H1 (cell line): ENCODE data around the gene PCBP2. TPM values are rescaled to one million over a fixed set of nuclear protein-coding genes. Genes with fewer than 3 reads are reported as not detected.

ENCODE experiments used
- CHD1 ChIP-seq: IDR thresholded peaks from 2 replicates; pipeline ENCODE4 v1.6.1; 2012; ENCODE audit warnings: low read depth, low read length, improper control_type of control experiment
- CHD7 ChIP-seq: fragments of 300-600 bp; sonication (generic); IDR thresholded peaks from 2 replicates; pipeline ENCODE4 v1.7.1; 2012; ENCODE audit warnings: low read length, moderate library complexity, mild to moderate bottlenecking, inconsistent platforms; ENCODE audit not compliant: insufficient replicate concordance
- EZH2 ChIP-seq: fragments of 200-600 bp; sonication (generic); IDR thresholded peaks from 2 replicates; pipeline ENCODE4 v1.7.1; 2012; ENCODE audit warnings: low read depth, mild to moderate bottlenecking, moderate library complexity, low read length, inconsistent platforms; ENCODE audit not compliant: severe bottlenecking
- FOSL1 ChIP-seq: IDR thresholded peaks from 2 replicates; pipeline ENCODE4 v1.6.1; 2011; ENCODE audit warnings: mild to moderate bottlenecking, low read depth, low read length, moderate library complexity; ENCODE audit not compliant: insufficient read depth
- KDM1A ChIP-seq: fragments of 200-600, 300-600 bp; sonication (generic); IDR thresholded peaks from 2 replicates; pipeline ENCODE4 v1.7.1; 2016; ENCODE audit warnings: mild to moderate bottlenecking, low read length, borderline replicate concordance
- MAFK ChIP-seq: IDR thresholded peaks from 2 replicates; pipeline ENCODE4 v1.6.1; 2012; ENCODE audit warnings: low read depth, mild to moderate bottlenecking, improper control_type of control experiment, low read length
- PHF8 ChIP-seq: fragments of 200-600 bp; sonication (generic); conservative IDR thresholded peaks from 2 replicates; pipeline ENCODE4 v1.7.1; 2012; ENCODE audit warnings: low read depth, mild to moderate bottlenecking, inconsistent platforms, low read length, moderate library complexity
- RFX5 ChIP-seq: IDR thresholded peaks from 2 replicates; pipeline ENCODE4 v1.6.1; 2011; ENCODE audit warnings: low read depth, low read length, improper control_type of control experiment, borderline replicate concordance
- SIX5 ChIP-seq: IDR thresholded peaks from 2 replicates; pipeline ENCODE4 v1.6.1; 2011; ENCODE audit warnings: mild to moderate bottlenecking, low read depth, low read length
- ZNF274 ChIP-seq: IDR thresholded peaks from 2 replicates; pipeline ENCODE4 v1.7.0; 2012; ENCODE audit warnings: low read length, borderline replicate concordance; ENCODE audit errors: extremely low read depth
- polyA plus RNA-seq, 7 experiments: library from polyadenylated mRNA; depleted of rRNA in 3 of 7; stranded (reverse) in 5 of 7; unstranded in 2 of 7; fragments of >200 nt in 5 of 7; fragments of 200-250 nt in 2 of 7; gene quantifications; 1 replicate in 5 of 7; 2 replicates in 1 of 7; 4 replicates in 1 of 7; pipeline versions ENCODE4 v1.2.1 to v1.2.3, GENCODE V29; 2011 to 2013; ENCODE audit warnings: missing spikeins in 2 of 7, mixed read lengths in 2 of 7
- total RNA-seq: library from RNA; stranded (reverse); fragmentation: NEBNext Ultra II Directional; extraction: Animal tissue kit (Norgen Biotek cat#: 25700); gene quantifications from 2 replicates; pipeline ENCODE4 v1.2.1, GENCODE V29; 2021

Gene PCBP2
- total and polyA plus RNA-seq, 2 of the 8 experiments (the other 6 are each of a cell fraction or from before 2014, with no cell fraction given): 470 to 1,123 TPM

- TF ChIP-seq CHD7: no peak
- no peak for TF ChIP-seq RFX5
- no peak for TF ChIP-seq KDM1A
- TF ChIP-seq FOSL1: no peak
- no peak for TF ChIP-seq MAFK
- no peak for TF ChIP-seq PHF8
- TF ChIP-seq EZH2: no peak
- TF ChIP-seq SIX5: no peak
- TF ChIP-seq ZNF274: no peak
- no peak for TF ChIP-seq CHD1
These were observed 13.8 kb downstream of the PCBP2 start (continued) for GRCh38 chr12:53465679-53466078.
